DMS114 treated with DMSO at 0.1 percent for 48 hours (cell line): Measurements from ENCODE around the gene IL11.
A peak's percentile ranks its signal among the peaks of the same experiment; 100 is the strongest.
"Not testable (repeated sequence)": the region's sequence is repeated elsewhere in the genome, so short reads cannot be mapped to it uniquely, and the experiment has no call there.

Experiments
- DNase-seq: peaks from one replicate; lab custom pipeline; 2025; ENCODE audit not compliant: unreplicated experiment; lab: John Stamatoyannopoulos, UW

IL11 gene

GRCh38 chr19:55329791-55330190 is 40.5 kb downstream of the IL11 start:
- not testable (repeated sequence) for DNase-seq

- DNase-seq, result peak; percentile 44
These were observed 41.4 kb downstream of the IL11 start for GRCh38 chr19:55328774-55329318.

- DNase-seq, result no peak
These were observed 45.1 kb downstream of the IL11 start, which contains the start of gene TMEM150B for GRCh38 chr19:55325172-55325571. TMEM150B (minus strand) TSS chr19:55325341; CDS start chr19:55321036, 4,305 bp downstream.

- no peak for DNase-seq
These were observed 45.6 kb downstream of the IL11 start for GRCh38 chr19:55324662-55325061.

GRCh38 chr19:55322204-55322885 is 47.9 kb downstream of the IL11 start:
- DNase-seq, result no peak

GRCh38 chr19:55321466-55322137 is 48.7 kb downstream of the IL11 start:
- DNase-seq, result no peak

GRCh38 chr19:55320844-55321419 is 49.3 kb downstream of the IL11 start:
- no peak for DNase-seq

GRCh38 chr19:55319785-55320184 is 50.5 kb downstream of the IL11 start:
- peak; percentile 59 for DNase-seq

- DNase-seq, result no peak
These were observed 53.6 kb downstream of the IL11 start for GRCh38 chr19:55316646-55317045.

GRCh38 chr19:55315956-55316525 is 54.2 kb downstream of the IL11 start:
- DNase-seq, result no peak

GRCh38 chr19:55314396-55314795 is 55.9 kb downstream of the IL11 start:
- DNase-seq, result no peak
